ENCODE data around the gene MYCBPAP.

The MYCBPAP gene

DNA sequence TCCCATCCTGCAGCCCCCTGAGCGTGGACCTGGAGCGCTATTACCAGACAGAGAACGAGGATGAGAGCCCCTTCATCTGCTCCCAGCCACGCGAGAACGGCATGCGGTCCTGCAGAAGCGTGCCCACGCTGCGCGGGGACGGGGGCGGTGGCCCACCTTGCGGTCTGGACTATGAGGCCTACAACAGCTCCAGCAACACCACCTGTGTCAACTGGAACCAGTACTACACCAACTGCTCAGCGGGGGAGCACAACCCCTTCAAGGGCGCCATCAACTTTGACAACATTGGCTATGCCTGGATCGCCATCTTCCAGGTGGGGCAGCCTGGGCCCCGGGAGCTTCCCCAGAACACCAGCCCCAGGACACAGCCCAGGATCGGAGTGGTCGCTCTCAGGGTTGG lies 64.3 kb downstream of the MYCBPAP start:
- DNase-seq (ENCODE audit: low spot score), result no peak

DNA sequence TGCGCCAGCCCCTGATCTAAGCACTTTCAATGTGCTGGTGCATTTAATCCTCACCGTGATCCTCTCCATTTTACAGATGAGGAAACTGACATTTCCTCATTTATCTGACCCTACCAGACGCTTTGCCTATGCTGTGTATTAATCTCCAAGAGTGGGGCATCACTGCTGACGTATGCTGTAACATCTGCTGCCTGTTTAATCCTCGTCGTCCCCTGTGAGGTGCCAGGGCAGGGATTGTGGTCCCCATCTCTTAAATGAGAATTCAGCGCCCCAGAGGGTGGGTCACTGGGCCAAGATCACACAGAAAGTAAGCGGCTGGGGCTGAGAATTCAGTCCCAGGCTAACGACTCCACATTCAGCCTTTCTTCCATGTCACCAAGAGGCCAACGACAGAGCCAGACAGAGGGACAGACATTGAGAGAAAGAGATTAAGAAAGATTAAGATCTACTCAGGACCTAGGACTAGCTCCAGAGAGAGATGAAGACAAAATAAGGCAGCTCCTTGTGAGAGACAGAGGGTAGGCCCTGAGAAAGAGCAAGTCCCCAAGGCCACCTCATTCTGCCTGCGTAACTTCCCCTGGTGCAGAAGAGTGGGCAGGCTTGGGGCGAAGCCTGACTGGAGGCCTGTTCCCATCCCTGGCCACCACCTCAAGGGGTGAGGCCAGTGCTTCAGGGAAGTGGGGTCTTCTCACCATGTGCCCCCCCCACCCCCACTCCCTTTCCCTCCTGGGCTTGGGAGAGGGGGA lies 65.8 kb downstream of the MYCBPAP start:
- DNase-seq (ENCODE audit: low spot score), result no peak

DNA sequence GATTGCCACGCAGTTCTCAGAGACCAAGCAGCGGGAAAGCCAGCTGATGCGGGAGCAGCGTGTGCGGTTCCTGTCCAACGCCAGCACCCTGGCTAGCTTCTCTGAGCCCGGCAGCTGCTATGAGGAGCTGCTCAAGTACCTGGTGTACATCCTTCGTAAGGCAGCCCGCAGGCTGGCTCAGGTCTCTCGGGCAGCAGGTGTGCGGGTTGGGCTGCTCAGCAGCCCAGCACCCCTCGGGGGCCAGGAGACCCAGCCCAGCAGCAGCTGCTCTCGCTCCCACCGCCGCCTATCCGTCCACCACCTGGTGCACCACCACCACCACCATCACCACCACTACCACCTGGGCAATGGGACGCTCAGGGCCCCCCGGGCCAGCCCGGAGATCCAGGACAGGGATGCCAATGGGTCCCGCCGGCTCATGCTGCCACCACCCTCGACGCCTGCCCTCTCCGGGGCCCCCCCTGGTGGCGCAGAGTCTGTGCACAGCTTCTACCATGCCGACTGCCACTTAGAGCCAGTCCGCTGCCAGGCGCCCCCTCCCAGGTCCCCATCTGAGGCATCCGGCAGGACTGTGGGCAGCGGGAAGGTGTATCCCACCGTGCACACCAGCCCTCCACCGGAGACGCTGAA lies 67.5 kb downstream of the MYCBPAP start:
- no peak for DNase-seq (ENCODE audit: low spot score)

DNA sequence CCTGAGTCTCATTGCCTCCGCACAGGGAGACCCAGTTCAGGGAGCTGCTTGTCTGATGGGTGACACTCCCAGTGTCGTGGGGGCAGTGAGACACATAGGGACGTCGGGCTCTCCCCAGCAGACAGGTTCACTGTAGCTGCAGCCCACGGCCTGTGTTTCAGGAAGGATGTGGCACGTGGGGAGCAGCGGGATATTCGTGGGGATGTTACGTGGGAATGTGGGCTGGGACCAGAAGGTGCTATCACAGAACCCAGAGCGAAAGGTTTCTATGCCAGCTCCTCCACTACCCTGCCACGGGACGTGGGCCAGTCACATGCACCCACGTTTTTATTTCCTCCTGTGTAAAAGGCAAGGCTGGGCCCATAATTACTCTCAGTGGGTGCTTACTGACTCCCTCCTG lies 68.6 kb downstream of the MYCBPAP start:
- DNase-seq (ENCODE audit: low spot score), result no peak

DNA sequence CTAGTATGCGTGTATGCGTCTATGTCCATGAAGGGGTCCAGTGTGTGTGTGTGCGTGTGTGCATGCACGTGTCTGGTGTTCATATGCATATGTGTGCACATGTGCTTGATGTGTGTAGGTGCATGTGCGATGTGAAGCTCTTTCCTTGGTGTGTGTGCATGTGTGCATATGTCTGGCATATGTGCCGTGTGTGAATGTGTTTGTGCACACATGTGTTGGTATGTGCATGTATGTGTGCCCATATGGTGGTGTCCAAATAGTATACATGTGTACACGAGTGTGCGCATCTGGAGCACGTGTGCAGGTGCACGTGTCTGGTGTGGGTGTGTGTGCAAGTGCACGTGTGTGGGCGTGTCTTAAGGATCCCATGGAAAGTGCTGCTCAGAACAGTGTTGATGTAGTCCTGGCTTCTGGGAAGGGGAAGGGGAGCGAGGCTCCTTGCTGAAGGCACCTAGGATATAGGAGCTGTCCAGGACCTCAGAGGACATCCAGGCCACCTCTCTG lies 69.3 kb downstream of the MYCBPAP start:
- DNase-seq (ENCODE audit: low spot score), result no peak

DNA sequence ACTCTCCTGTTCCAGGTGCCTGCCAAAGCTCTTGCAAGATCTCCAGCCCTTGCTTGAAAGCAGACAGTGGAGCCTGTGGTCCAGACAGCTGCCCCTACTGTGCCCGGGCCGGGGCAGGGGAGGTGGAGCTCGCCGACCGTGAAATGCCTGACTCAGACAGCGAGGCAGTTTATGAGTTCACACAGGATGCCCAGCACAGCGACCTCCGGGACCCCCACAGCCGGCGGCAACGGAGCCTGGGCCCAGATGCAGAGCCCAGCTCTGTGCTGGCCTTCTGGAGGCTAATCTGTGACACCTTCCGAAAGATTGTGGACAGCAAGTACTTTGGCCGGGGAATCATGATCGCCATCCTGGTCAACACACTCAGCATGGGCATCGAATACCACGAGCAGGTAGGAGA lies 69.9 kb downstream of the MYCBPAP start:
- DNase-seq (ENCODE audit: low spot score), result no peak

DNA sequence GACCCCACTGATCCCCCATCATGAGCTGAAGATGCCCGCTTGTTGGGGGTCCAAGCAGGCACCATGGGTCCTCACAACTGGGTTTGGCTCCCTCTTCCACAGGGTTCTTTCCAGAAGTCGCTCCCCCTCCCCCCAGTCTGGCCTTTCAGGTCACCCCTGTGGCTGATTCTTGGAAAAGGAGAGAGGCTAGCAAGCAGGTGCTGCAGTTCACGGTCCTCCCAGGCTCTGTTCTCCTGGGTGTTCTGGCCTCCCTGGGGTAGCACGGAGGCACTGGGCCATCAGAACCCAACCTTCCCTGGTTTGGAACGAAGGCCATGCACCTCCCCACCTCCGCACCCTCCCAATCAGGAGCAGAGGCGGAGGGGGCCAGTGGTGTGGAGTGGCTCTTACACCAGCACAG lies 71.2 kb downstream of the MYCBPAP start:
- DNase-seq (ENCODE audit: low spot score), result no peak

DNA sequence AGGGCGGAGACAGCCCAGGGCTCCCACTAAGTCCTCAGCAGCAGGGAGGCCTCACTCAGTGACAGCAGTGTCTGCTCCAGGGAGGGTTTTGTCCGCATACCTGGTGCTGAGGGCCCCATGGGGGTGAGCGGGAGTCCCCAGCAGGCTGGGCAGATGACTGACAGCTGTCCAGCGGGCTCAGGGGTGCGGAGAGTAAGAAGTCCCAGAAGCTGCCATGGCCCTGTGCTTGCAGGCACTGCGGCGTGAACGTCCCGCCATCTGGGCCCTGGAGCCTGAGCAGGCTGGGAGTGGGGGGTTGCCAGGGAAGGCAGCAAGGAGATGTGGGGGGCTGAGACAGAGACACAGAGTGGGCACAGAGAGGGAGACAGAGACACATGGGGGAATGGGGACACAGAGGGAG lies 72.4 kb downstream of the MYCBPAP start:
- no peak for DNase-seq (ENCODE audit: low spot score)

Measured in globus pallidus (tissue), 1 donor.